ENCODE data around the gene ERC2.

Gene ERC2

DNA sequence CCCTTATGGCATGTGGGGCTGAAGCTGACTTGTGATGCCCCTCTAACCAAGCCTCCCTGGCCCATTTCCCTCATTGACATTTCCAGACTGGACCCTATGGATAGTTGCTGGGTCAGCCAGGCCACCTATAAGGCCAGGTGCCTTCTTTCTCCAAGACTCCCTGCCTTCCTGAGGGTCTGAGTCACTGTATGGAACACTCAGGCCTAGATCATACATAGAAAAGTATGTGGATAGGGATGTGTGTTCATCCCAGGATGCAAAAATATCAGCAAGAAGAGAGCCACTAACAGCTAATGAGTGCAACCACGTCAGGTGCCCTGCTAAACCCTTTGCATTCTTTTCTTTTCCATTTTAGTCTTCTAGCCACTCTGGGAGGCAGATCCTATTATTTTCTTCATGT lies 812.7 kb downstream of the ERC2 start:
- no peak for DNase-seq

GRCh38 chr3:55654123-55654760 lies 814.0 kb downstream of the ERC2 start:
- DNase-seq: no peak

GRCh38 chr3:55651011-55651410 lies 817.3 kb downstream of the ERC2 start:
- no peak for DNase-seq

GRCh38 chr3:55650011-55650410 lies 818.3 kb downstream of the ERC2 start:
- no peak for DNase-seq

- DNase-seq: no peak
Measured at GRCh38 chr3:55649554-55649953, 818.7 kb downstream of the ERC2 start.

- DNase-seq: no peak
Measured at GRCh38 chr3:55648591-55649318, 819.5 kb downstream of the ERC2 start.

- no peak for DNase-seq
Measured at GRCh38 chr3:55647670-55648069, 820.6 kb downstream of the ERC2 start.

DNA sequence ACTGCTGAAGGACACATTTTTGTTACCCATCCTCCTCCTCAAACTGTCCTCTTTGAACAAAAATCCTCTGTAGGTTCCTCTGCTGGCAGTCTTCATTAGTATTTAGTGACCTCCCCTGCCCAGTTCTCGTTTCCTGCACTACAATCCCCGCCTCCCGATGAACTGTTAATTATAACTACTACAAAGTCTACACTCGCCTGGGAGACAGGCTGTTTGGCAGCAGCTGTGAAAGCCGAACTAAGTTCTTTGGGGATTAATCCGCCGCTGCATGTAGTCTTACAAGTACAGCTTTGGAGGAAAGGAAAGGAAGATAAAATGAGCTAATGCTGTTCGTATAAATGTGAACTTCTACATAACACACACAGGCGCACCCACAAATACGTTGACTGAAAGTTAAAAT lies 821.2 kb downstream of the ERC2 start:
- DNase-seq: no peak

- DNase-seq: no peak
Measured at GRCh38 chr3:55646121-55646520, 822.1 kb downstream of the ERC2 start.

DNA sequence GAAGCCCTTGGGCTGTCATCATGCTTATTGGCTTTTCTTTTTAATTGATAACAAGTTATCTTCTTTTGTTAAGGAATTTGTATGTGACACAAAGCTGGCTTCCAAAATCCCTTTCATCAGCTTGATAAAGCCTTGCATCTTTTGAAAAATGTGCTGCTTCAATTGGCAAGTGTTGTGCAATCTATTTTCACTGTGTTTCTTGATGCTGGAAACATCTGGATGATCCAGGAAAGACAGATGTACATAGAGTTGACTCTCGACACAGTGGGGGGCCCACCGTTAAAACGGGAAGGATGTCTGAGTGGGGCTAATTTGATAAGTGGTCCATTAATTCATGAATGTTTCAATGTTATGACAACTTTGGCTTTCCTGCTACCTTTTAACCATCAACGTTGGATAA lies 822.8 kb downstream of the ERC2 start:
- DNase-seq: no peak

DNA sequence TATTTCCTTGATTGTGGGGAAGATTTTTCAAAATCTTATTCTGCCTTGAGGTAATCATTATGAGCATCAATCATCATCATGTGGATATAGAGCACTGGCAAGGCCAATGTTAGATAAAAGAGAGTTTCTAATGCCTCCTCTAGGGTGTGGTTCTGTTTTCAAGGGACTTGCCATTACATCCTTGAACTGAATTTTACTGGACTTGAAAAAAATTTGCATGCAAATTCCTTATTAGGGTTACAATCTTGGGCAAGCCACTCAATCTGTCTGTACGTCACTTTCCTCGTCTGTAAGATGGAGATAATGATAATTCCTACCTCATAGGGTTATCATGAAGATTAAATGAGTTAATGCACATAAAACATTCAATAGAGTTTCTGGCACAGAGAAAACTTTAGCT lies 825.0 kb downstream of the ERC2 start:
- no peak for DNase-seq

DNA sequence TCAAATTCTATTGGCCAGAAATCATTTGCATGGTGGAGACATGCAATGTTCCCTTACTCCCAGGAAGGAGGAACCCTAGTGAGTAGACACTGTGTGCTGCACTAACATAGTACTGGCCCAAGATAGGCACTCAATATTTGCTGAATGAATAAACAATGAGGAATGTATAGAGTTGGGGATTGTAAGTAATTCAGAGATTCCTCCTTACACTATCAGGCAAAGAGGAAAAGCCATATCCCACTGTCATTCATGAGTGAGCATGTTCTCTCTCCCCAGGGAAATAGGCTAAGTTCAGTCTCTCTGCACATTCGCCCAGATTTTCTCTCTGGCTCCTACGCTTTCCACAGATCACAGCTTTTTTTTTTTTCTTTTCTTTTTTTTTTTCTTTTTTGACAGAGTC lies 826.3 kb downstream of the ERC2 start:
- no peak for DNase-seq

DNA sequence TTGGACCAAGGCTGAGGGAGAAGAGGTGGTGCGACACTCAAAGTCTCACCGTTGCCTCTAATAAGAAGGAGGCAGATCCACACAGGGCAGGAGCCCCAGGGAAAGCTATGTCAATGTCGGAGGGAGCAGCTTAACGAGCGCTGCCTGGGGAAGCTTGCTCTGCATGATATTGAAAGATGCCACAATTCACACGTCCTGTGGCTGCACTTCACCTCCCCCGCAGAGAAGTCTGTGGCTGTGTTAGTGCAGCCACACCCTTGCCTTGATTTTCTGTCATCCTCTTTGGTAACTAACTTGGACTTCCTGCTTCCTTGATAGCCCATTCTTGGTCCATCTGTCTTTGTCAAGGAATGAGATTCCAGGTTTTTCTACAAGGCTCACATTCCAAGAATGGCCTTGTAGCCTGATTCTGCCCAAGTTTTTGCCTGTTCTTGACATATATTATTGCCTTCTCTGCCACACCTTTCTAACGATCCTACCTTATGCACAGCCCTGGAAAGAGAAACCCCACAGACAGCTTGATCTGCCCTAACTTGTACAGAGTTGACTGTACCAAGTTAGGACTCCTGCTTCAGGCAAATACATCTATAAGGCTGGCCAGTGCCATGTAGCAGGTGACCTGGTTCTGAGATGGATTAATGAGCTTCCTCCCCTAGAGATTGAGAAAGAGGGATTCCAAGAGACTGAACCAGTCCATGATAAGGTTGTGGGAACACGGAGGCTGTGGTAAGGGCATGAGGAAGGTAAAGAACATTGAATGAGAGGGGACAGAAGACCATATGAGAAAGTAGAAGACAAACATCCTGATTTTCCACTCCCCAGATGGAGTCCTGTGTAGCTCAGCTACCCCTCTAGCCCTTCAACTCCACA lies 828.1 kb downstream of the ERC2 start:
- no peak for DNase-seq

DNA sequence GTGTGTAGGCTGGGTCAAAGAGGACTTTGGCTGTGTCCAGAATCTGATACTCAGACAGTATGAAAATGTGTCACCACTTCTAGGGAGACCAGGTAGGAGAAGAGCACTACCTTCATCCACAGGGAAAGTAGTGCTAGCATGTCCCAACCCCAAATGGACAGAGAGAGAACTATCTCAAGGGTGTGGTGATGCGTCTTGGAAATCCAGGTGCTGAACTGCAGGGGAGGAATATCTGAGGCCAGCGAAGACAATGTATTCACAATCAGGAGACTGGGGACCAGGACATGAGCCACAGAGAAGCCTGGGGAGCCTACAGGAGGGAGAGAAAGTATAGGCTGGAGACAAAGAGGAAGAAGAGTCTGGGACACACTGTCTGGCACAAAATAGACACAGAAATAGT lies 829.1 kb downstream of the ERC2 start:
- DNase-seq: no peak

- no peak for DNase-seq
Measured at GRCh38 chr3:55637906-55638638, 830.2 kb downstream of the ERC2 start.

DNA sequence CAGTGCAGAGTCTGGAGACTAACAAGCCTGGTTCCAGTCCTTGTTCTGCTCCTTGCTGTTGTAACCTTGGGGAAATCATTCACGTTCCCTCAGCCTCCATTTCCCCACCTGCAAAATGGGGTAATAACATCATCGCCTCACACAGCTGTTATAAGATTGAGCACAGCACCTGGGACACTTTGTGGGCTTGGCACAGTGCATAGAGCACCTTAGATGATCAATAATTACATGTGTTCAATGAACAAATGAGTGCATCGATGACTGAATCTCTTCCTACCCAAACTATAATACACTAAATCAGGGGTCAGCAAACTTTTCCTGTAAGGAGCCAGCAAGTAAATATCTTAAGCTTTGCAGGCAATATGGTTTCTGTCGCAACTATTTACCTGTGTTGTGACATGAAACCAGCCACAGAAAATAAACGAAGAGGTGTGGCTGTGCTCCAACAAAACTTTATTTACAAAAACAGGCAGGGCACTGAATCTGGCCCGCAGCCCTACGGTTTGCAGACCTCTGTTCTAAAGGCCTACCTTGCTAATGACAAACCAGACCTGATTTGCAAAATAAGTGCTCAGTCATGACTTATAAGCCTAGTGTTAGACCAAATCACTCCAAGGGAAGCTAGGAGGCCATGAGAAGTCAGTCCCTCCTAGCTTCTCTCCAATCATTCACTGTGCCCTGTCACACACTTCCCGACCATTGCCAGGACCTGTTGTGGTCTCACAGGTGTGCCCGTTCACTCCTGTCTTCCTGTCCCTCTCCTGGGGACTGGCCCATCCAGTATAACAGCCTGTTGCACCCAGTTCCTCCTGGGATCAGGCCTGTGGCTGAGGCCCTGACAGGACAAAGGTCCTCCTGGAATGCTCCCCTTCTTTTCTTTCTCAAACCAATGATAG lies 831.7 kb downstream of the ERC2 start:
- DNase-seq: no peak

DNA sequence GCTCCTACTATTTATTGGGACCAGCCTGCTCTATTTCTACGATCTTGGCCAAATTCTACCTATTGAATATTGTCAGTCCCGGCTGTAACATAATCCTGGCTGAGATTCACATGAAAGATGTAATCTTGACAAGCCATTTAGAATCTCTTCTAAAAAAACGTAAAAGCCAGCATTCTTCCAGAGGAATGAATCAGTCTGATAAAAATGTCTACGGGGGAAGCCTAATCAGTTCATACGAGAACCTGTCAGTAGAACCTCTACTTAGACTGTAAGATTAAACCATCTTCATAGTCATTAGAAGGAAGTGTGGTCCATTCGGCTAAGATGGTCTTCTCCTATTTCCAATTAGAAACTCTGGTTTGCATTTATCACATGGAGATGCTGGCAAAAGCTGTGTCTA lies 833.9 kb downstream of the ERC2 start:
- DNase-seq: no peak

- DNase-seq: no peak
Measured at GRCh38 chr3:55633333-55633732, 834.9 kb downstream of the ERC2 start.

GRCh38 chr3:55631766-55632331 lies 836.4 kb downstream of the ERC2 start:
- DNase-seq: no peak

- no peak for DNase-seq
Measured at GRCh38 chr3:55630921-55631299, 837.4 kb downstream of the ERC2 start.

DNA sequence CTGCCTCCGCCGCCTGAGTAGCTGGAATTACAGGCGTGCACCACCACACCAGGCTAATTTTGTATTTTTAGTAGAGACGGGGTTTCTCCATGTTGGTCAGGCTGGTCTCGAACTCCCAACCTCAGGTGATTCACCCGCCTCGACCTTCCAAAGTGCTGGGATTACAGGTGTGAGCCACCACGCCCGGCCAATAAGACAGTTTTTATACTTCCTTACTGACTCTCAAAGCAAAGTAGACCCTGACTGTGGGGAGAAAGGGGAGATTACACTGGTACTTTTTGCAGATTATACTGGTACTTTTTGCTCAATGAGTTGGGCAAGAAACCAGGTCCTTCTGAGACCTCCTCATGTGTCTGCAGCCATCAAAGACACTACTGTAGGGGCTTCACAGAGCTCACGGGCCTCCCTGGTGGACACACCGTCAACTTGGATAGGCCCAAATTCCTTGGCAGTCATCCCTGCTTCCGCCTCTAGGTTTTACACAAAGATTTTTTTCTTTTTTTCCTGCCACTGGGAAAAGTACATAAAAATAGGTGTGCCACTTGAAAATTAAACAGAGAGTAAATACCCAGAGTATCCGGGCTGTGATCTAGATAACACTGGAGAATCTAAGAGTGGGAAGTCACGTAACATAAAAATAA lies 837.9 kb downstream of the ERC2 start:
- DNase-seq: no peak

Data from activated naive CD4-positive, alpha-beta T cell treated with Interleukin-2 at 50 U/mL for 16 hours (primary cell).